Measurements from ENCODE around the gene DNAJC25.

GRCh38 chr9:111627260-111627963 lies 3.7 kb upstream of the DNAJC25 start:
- TF ChIP-seq CTCF (IDR thresholded peaks at IDR 0.05; ENCODE audit: insufficient read depth, low read length, poor library complexity, severe bottlenecking) (no peak), EZH2phosphoT487 (conservative IDR thresholded peaks at IDR 0.05; ENCODE audit: low read length) (no peak)

All from SU-DHL-6 (cell line).